Subcutaneous abdominal adipose tissue (tissue), 5 donors: ENCODE results near the gene MVK.

Experiments
- H3K27ac ChIP-seq: one replicate; pipeline ENCODE4 v1.7.0; 2013; ENCODE audit warnings: low read depth, mild to moderate bottlenecking, inconsistent platforms, low read length, moderate library complexity
- H3K27me3 ChIP-seq, 5 donors: one replicate each; pipeline ENCODE4 v1.7.0; 2013; ENCODE audit warnings: low read length in 5 of 5, inconsistent platforms in 1 of 5; ENCODE audit not compliant: control insufficient read depth in 5 of 5, insufficient read depth in 4 of 5
- H3K36me3 ChIP-seq, 5 donors: one replicate each; pipeline ENCODE4 v1.7.0; 2013; ENCODE audit warnings: low read length in 5 of 5; ENCODE audit not compliant: control insufficient read depth in 5 of 5, insufficient read depth in 5 of 5
- H3K4me1 ChIP-seq, 5 donors: one replicate each; pipeline ENCODE4 v1.7.0; 2013; ENCODE audit warnings: low read length in 5 of 5, mild to moderate bottlenecking in 3 of 5, moderate library complexity in 1 of 5; ENCODE audit not compliant: control insufficient read depth in 5 of 5, insufficient read depth in 5 of 5
- H3K4me3 ChIP-seq, 5 donors: one replicate each; pipeline ENCODE4 v1.7.0; 2013; ENCODE audit warnings: low read length in 5 of 5, low read depth in 1 of 5
- H3K9ac ChIP-seq, 5 donors: one replicate each; pipeline ENCODE4 v1.7.0; 2013; ENCODE audit warnings: low read length in 5 of 5, mild to moderate bottlenecking in 4 of 5, moderate library complexity in 3 of 5
- H3K9me3 ChIP-seq, 5 donors: one replicate each; pipeline ENCODE4 v1.7.0; 2013; ENCODE audit warnings: low read length in 5 of 5; ENCODE audit not compliant: control insufficient read depth in 5 of 5
- donor health status: healthy.
- donor health status: healthy.
- donor health status: healthy.
- donor health status: healthy.
- donor health status: healthy.

MVK gene

DNA sequence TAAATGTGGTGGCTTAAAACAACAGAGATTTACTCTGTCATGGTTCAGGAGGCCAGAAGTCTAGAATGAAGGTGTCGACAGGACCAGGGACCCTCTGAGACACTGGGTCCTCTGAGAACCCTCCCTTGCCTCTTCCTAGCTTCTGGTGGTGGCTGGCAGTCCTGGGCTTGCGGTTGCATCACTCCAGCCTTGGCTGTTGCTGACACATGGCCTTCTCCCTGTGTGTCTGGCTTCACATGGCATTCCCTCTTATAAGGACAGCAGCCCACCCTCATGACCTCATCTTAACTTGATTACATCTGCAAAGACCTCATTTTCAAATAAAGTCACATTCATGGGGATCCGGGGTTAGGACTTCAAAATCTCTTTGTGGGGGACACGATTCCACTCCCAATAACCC is 36.9 kb downstream of the MVK start:
- peaks cover 30 to 58% (median 48%) of the 10 kb centered on the region in 5 donors for H3K27me3 ChIP-seq
- no peak overlapping the region for H3K9ac ChIP-seq
- peaks cover 0 to 4% (median 3%) of the 10 kb centered on the region in 5 donors for H3K9me3 ChIP-seq
- peaks cover 0 to 2% (median 0%) of the 10 kb centered on the region in 5 donors for H3K4me1 ChIP-seq
- H3K36me3 ChIP-seq: no peaks in the 10 kb centered on the region
- H3K27ac ChIP-seq: no peak overlapping the region
- no peak overlapping the region for H3K4me3 ChIP-seq

GRCh38 chr12:109611223-109611622 is 37.6 kb downstream of the MVK start:
- H3K9ac ChIP-seq: no peak overlapping the region
- peaks cover 0 to 4% (median 3%) of the 10 kb centered on the region in 5 donors for H3K9me3 ChIP-seq
- peaks cover 0 to 2% (median 0%) of the 10 kb centered on the region in 5 donors for H3K4me1 ChIP-seq
- H3K36me3 ChIP-seq: no peaks in the 10 kb centered on the region
- no peak overlapping the region for H3K27ac ChIP-seq
- peaks cover 29 to 62% (median 46%) of the 10 kb centered on the region in 5 donors for H3K27me3 ChIP-seq
- no peak overlapping the region for H3K4me3 ChIP-seq

GRCh38 chr12:109612003-109612402 is 38.4 kb downstream of the MVK start:
- Histone ChIP-seq H3K27ac (no peak overlapping the region), H3K9me3 (peaks cover 0 to 4% (median 3%) of the 10 kb centered on the region in 5 donors), H3K36me3 (no peaks in the 10 kb centered on the region), H3K9ac (no peak overlapping the region), H3K4me1 (no peaks in the 10 kb centered on the region), H3K27me3 (peaks cover 26 to 60% (median 49%) of the 10 kb centered on the region in 5 donors), H3K4me3 (no peak overlapping the region)

DNA sequence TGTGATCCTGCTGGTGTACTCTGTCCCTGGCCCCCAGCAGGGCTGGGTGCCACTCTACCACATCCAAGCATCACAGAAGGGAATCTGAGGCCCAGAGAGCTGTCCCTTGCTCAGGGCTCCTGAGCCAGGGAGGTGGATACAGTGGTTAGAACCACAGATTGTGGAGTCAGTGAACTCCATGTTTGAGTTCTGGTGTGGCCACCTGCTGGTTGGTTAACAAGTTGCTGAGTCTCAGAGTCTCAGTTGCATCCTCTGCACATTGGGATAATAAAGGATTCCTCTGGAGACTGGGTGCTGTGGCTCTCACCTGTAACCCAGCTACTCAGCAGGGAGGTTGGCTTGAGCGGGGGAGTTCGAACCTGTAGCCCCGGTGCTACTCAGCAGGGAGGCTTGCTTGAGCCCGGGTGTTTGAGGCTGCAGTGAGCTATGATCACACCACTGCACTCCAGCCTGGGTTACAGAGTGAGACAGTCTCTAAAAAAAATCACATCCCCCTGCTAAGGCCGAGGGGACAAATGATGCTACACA is 39.4 kb downstream of the MVK start:
- peaks cover 26 to 58% (median 42%) of the 10 kb centered on the region in 5 donors for H3K27me3 ChIP-seq
- H3K9me3 ChIP-seq: peaks cover 0 to 4% (median 3%) of the 10 kb centered on the region in 5 donors
- no peaks in the 10 kb centered on the region for H3K36me3 ChIP-seq
- H3K4me3 ChIP-seq: no peak overlapping the region
- H3K9ac ChIP-seq: no peak overlapping the region
- no peak overlapping the region for H3K27ac ChIP-seq
- H3K4me1 ChIP-seq: no peaks in the 10 kb centered on the region

- Histone ChIP-seq H3K9me3 (peaks cover 0 to 4% (median 3%) of the 10 kb centered on the region in 5 donors), H3K27ac (no peak overlapping the region), H3K4me1 (no peaks in the 10 kb centered on the region), H3K9ac (no peak overlapping the region), H3K27me3 (peaks cover 26 to 58% (median 42%) of the 10 kb centered on the region in 5 donors), H3K4me3 (no peak overlapping the region), H3K36me3 (no peaks in the 10 kb centered on the region)
These were observed 40.3 kb downstream of the MVK start for GRCh38 chr12:109613649-109614455.

GRCh38 chr12:109615556-109616229 is 42.1 kb downstream of the MVK start:
- Histone ChIP-seq H3K4me3 (no peak overlapping the region), H3K27me3 (peaks cover 12 to 56% (median 34%) of the 10 kb centered on the region in 5 donors), H3K27ac (no peak overlapping the region), H3K9me3 (peaks cover 0 to under 1% (median 0%) of the 10 kb centered on the region in 5 donors), H3K36me3 (no peaks in the 10 kb centered on the region), H3K9ac (no peak overlapping the region), H3K4me1 (no peaks in the 10 kb centered on the region)

DNA sequence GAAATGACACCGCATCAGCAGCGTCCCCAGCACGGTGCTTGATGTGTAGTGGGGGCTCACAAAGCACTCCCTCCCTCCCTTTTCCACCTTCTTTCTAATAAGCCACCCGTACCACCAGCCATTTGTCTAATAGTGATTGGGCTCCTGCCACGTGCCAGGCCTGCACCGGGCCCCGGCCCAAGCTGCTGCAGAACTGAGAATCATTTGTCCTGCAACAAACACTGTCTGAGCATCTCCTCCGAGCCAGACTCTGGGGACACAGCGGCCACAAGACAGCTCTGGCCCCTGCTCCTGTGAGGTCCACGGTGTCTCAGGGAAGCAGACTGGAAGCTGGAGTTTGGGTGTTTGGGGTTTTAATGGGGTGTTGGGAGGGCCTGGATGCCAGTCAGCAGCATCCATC is 43.9 kb downstream of the MVK start:
- no peaks in the 10 kb centered on the region for H3K9me3 ChIP-seq
- H3K4me1 ChIP-seq: peaks cover 0 to 4% (median 0%) of the 10 kb centered on the region in 5 donors
- no peak overlapping the region for H3K27ac ChIP-seq
- H3K27me3 ChIP-seq: peaks cover 13 to 48% (median 29%) of the 10 kb centered on the region in 5 donors
- no peak overlapping the region for H3K9ac ChIP-seq
- H3K36me3 ChIP-seq: no peaks in the 10 kb centered on the region
- H3K4me3 ChIP-seq: no peak overlapping the region

GRCh38 chr12:109618082-109618481 is 44.5 kb downstream of the MVK start:
- Histone ChIP-seq H3K27ac (no peak overlapping the region), H3K27me3 (peaks cover 10 to 42% (median 25%) of the 10 kb centered on the region in 5 donors), H3K9ac (no peak overlapping the region)

DNA sequence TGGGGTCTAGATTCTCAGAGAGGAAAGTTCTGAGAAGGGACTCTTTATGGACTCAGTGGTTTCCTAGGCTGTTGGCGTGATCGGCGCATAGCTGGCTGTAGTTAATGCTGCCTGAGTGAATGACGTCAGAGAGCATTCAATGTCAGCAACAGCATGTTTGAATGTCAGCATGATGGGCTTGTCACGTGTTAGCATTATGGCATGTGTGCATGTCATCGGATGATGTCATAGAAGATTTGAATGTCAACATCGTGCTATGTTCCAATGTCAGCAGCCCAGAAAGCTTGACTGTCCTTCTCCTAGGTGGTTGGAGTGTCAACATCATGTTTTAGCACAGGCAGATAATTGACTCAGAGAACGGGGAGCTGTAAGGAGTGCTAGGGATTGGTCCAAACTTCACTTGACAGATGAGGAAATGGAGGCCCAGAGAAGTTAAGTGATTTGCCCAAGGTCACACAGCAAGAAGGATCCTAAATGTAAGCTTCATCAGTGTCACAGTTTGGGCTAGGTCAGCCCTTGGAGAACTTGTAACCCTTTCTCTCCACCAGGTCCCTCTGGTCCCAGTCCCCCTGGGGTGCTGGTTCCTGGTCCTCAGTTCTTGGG is 45.5 kb downstream of the MVK start:
- Histone ChIP-seq H3K9ac (no peak overlapping the region), H3K27me3 (peaks cover 6 to 33% (median 20%) of the 10 kb centered on the region in 5 donors), H3K27ac (no peak overlapping the region), H3K4me3 (no peak overlapping the region), H3K9me3 (no peaks in the 10 kb centered on the region), H3K4me1 (peaks cover 0 to 4% (median 0%) of the 10 kb centered on the region in 5 donors), H3K36me3 (no peaks in the 10 kb centered on the region)

More at GRCh38 chr12:109618082-109618481, 44.5 kb downstream of the MVK start:
- Histone ChIP-seq H3K4me3 (no peak overlapping the region), H3K36me3 (no peaks in the 10 kb centered on the region), H3K9me3 (no peaks in the 10 kb centered on the region), H3K4me1 (peaks cover 0 to 4% (median 0%) of the 10 kb centered on the region in 5 donors)
